Activated naive CD4-positive, alpha-beta T cell treated with anti-CD3 and anti-CD28 coated beads, Interleukin-2, amount 50 U/mL, for 24 hours (primary cell): ENCODE data around the gene EYA2.
"Not testable (repeated sequence)": the region's sequence is repeated elsewhere in the genome, so short reads cannot be mapped to it uniquely, and the experiment has no call there.

Source experiments
- H3K27ac Mint-ChIP-seq: one replicate; pipeline ENCODE4 v1.8.0; 2021; ENCODE audit warnings: mild to moderate bottlenecking, mixed read lengths
- H3K27me3 Mint-ChIP-seq: one replicate; pipeline ENCODE4 v1.8.0; 2021; ENCODE audit warnings: mixed read lengths
- H3K36me3 Mint-ChIP-seq: one replicate; pipeline ENCODE4 v1.8.0; 2021; ENCODE audit warnings: mixed read lengths
- H3K4me1 Mint-ChIP-seq: one replicate; pipeline ENCODE4 v1.8.0; 2021; ENCODE audit warnings: mixed read lengths
- H3K4me3 Mint-ChIP-seq: one replicate; pipeline ENCODE4 v1.8.0; 2021; ENCODE audit warnings: mild to moderate bottlenecking, mixed read lengths
- H3K9me3 Mint-ChIP-seq: one replicate; pipeline ENCODE4 v1.8.0; 2021; ENCODE audit warnings: mixed read lengths

The EYA2 gene

GRCh38 chr20:47156301-47157137 is 261.9 kb downstream of the EYA2 start:
- Mint-ChIP-seq H3K4me1 (no peaks in the 10 kb centered on the region), H3K27ac (no peak overlapping the region), H3K4me3 (no peak overlapping the region), H3K9me3 (no peaks in the 10 kb centered on the region), H3K27me3 (peaks cover 2% of the 10 kb centered on the region), H3K36me3 (no peaks in the 10 kb centered on the region)

GRCh38 chr20:47159166-47159565 is 264.5 kb downstream of the EYA2 start:
- Mint-ChIP-seq H3K36me3 (no peaks in the 10 kb centered on the region), H3K27me3 (peaks cover under 1% of the 10 kb centered on the region), H3K27ac (no peak overlapping the region), H3K4me1 (no peaks in the 10 kb centered on the region), H3K9me3 (no peaks in the 10 kb centered on the region), H3K4me3 (no peak overlapping the region)

GRCh38 chr20:47160240-47160639 is 265.6 kb downstream of the EYA2 start:
- Mint-ChIP-seq H3K4me1 (no peaks in the 10 kb centered on the region), H3K36me3 (no peaks in the 10 kb centered on the region), H3K27ac (no peak overlapping the region), H3K27me3 (no peaks in the 10 kb centered on the region), H3K9me3 (no peaks in the 10 kb centered on the region), H3K4me3 (no peak overlapping the region)

DNA sequence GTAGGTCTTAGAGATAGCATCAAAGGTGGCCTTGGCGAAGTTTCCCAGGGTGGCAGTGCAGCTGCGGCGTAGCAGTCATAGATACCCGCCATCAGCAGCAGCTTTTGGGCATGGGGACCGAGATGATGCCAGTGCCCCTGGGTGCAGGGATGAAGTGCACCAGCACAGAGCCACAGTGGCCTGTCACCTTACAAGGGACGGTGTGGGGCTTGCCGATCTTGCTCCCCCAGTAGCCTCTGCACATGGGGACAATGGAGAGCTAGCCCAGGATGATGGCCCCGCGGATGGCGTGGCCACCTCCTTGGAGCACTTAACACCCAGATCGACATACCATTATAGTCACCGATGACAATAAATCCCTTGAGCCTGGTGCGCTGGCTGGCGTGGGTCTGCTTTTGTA is 266.3 kb downstream of the EYA2 start:
- H3K27ac Mint-ChIP-seq: no peak overlapping the region
- H3K27me3 Mint-ChIP-seq: no peaks in the 10 kb centered on the region
- no peaks in the 10 kb centered on the region for H3K36me3 Mint-ChIP-seq
- no peaks in the 10 kb centered on the region for H3K4me1 Mint-ChIP-seq
- no peak overlapping the region for H3K4me3 Mint-ChIP-seq
- H3K9me3 Mint-ChIP-seq: no peaks in the 10 kb centered on the region

- no peaks in the 10 kb centered on the region for H3K27me3 Mint-ChIP-seq
- H3K4me3 Mint-ChIP-seq: no peak overlapping the region
These were observed 266.8 kb downstream of the EYA2 start for GRCh38 chr20:47161411-47161810.

DNA sequence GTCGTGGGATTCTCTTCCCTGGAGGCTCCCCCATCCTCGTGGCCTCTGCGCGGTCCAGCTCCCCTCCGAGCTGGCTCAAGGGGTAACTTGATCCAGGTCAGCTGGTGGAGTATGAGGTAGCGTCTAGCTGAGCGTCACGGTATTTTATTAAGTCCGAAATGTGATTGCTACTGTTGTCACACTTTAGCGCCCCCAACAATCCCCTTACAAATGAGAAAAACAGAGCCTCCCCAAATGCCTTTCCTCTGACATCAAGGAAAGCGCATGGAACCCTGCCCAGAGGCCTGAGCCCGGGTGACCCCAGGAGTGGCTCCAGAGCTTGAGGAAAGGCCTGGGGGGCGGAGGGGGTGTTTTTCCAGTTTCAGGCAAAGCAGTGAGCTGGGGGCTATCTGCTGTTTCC is 269.5 kb downstream of the EYA2 start:
- no peaks in the 10 kb centered on the region for H3K36me3 Mint-ChIP-seq
- H3K4me1 Mint-ChIP-seq: no peaks in the 10 kb centered on the region
- no peak overlapping the region for H3K27ac Mint-ChIP-seq
- no peaks in the 10 kb centered on the region for H3K9me3 Mint-ChIP-seq
- H3K4me3 Mint-ChIP-seq: no peak overlapping the region
- H3K27me3 Mint-ChIP-seq: no peaks in the 10 kb centered on the region

More at GRCh38 chr20:47161411-47161810, 266.8 kb downstream of the EYA2 start:
- no peaks in the 10 kb centered on the region for H3K9me3 Mint-ChIP-seq
- H3K27ac Mint-ChIP-seq: no peak overlapping the region
- no peaks in the 10 kb centered on the region for H3K4me1 Mint-ChIP-seq
- H3K36me3 Mint-ChIP-seq: no peaks in the 10 kb centered on the region

- peaks cover 2% of the 10 kb centered on the region for H3K27me3 Mint-ChIP-seq
- no peaks in the 10 kb centered on the region for H3K9me3 Mint-ChIP-seq
- H3K27ac Mint-ChIP-seq: no peak overlapping the region
- H3K36me3 Mint-ChIP-seq: no peaks in the 10 kb centered on the region
- no peak overlapping the region for H3K4me3 Mint-ChIP-seq
- H3K4me1 Mint-ChIP-seq: no peaks in the 10 kb centered on the region
These were observed 270.8 kb downstream of the EYA2 start for GRCh38 chr20:47165376-47165865.

- no peaks in the 10 kb centered on the region for H3K4me1 Mint-ChIP-seq
- no peaks in the 10 kb centered on the region for H3K9me3 Mint-ChIP-seq
- H3K4me3 Mint-ChIP-seq: no peak overlapping the region
- H3K27me3 Mint-ChIP-seq: peaks cover 8% of the 10 kb centered on the region
- H3K36me3 Mint-ChIP-seq: no peaks in the 10 kb centered on the region
- H3K27ac Mint-ChIP-seq: no peak overlapping the region
These were observed 273.2 kb downstream of the EYA2 start for GRCh38 chr20:47167846-47168245.

GRCh38 chr20:47172579-47172978 is 277.9 kb downstream of the EYA2 start:
- Mint-ChIP-seq H3K27me3 (peaks cover 8% of the 10 kb centered on the region), H3K4me1 (no peaks in the 10 kb centered on the region), H3K36me3 (no peaks in the 10 kb centered on the region), H3K27ac (no peak overlapping the region), H3K4me3 (no peak overlapping the region), H3K9me3 (no peaks in the 10 kb centered on the region)

- no peaks in the 10 kb centered on the region for H3K9me3 Mint-ChIP-seq
- H3K4me1 Mint-ChIP-seq: no peaks in the 10 kb centered on the region
- H3K36me3 Mint-ChIP-seq: no peaks in the 10 kb centered on the region
- H3K27me3 Mint-ChIP-seq: peaks cover 8% of the 10 kb centered on the region
- no peak overlapping the region for H3K4me3 Mint-ChIP-seq
- no peak overlapping the region for H3K27ac Mint-ChIP-seq
These were observed 279.1 kb downstream of the EYA2 start for GRCh38 chr20:47173596-47174216.

GRCh38 chr20:47174456-47175243 is 280.0 kb downstream of the EYA2 start:
- Mint-ChIP-seq H3K27ac (no peak overlapping the region), H3K27me3 (peaks cover 6% of the 10 kb centered on the region), H3K4me1 (no peaks in the 10 kb centered on the region), H3K36me3 (no peaks in the 10 kb centered on the region), H3K9me3 (no peaks in the 10 kb centered on the region), H3K4me3 (no peak overlapping the region)

- Mint-ChIP-seq H3K4me3 (no peak overlapping the region), H3K4me1 (no peaks in the 10 kb centered on the region), H3K27ac (no peak overlapping the region), H3K9me3 (no peaks in the 10 kb centered on the region), H3K36me3 (no peaks in the 10 kb centered on the region), H3K27me3 (peaks cover 6% of the 10 kb centered on the region)
These were observed 280.9 kb downstream of the EYA2 start for GRCh38 chr20:47175493-47175892.

- H3K4me1 Mint-ChIP-seq, H3K4me3 Mint-ChIP-seq, H3K27me3 Mint-ChIP-seq, H3K9me3 Mint-ChIP-seq, H3K36me3 Mint-ChIP-seq, H3K27ac Mint-ChIP-seq: not testable (repeated sequence)
These were observed 281.6 kb downstream of the EYA2 start for GRCh38 chr20:47176217-47176616.

GRCh38 chr20:47178277-47178676 is 283.6 kb downstream of the EYA2 start:
- Mint-ChIP-seq H3K4me1 (no peaks in the 10 kb centered on the region), H3K27me3 (no peaks in the 10 kb centered on the region), H3K36me3 (no peaks in the 10 kb centered on the region), H3K4me3 (no peak overlapping the region), H3K27ac (no peak overlapping the region), H3K9me3 (no peaks in the 10 kb centered on the region)

GRCh38 chr20:47178851-47179250 is 284.2 kb downstream of the EYA2 start:
- H3K36me3 Mint-ChIP-seq: no peaks in the 10 kb centered on the region
- no peaks in the 10 kb centered on the region for H3K4me1 Mint-ChIP-seq
- no peaks in the 10 kb centered on the region for H3K27me3 Mint-ChIP-seq
- no peak overlapping the region for H3K4me3 Mint-ChIP-seq
- no peaks in the 10 kb centered on the region for H3K9me3 Mint-ChIP-seq
- no peak overlapping the region for H3K27ac Mint-ChIP-seq

- no peak overlapping the region for H3K4me3 Mint-ChIP-seq
- no peak overlapping the region for H3K27ac Mint-ChIP-seq
- no peaks in the 10 kb centered on the region for H3K36me3 Mint-ChIP-seq
These were observed 284.6 kb downstream of the EYA2 start for GRCh38 chr20:47179267-47179666.

More at GRCh38 chr20:47179267-47179666, 284.6 kb downstream of the EYA2 start:
- no peaks in the 10 kb centered on the region for H3K27me3 Mint-ChIP-seq
- H3K4me1 Mint-ChIP-seq: no peaks in the 10 kb centered on the region
- no peaks in the 10 kb centered on the region for H3K9me3 Mint-ChIP-seq
